Keratinocyte (primary cell): ENCODE data around the gene IL1RL2. TPM values are rescaled to one million over a fixed set of nuclear protein-coding genes. Genes with fewer than 3 reads are reported as not detected.

ENCODE experiments used
- DNase-seq: peaks from one replicate; pipeline ENCODE4 v3.0.0-alpha.2; 2011; ENCODE audit warnings: low read depth, missing footprints, low spot score
- FAIRE-seq: peaks from 2 replicates; lab custom pipeline; 2011; peaks lifted over from hg19 to GRCh38; lab: Jason Lieb, UNC
- H2AFZ ChIP-seq: 2 replicates; pipeline ENCODE4 v1.6.0; 2012; ENCODE audit warnings: low read length, control low read depth, inconsistent platforms; ENCODE audit not compliant: control insufficient read depth
- H3K27ac ChIP-seq: 2 replicates; pipeline ENCODE4 v1.5.1; 2011; ENCODE audit warnings: low read length; ENCODE audit not compliant: control insufficient read depth, insufficient read depth
- H3K27me3 ChIP-seq: 3 replicates; pipeline ENCODE4 v1.6.0; 2011; ENCODE audit warnings: low read length; ENCODE audit not compliant: control insufficient read depth, insufficient read depth; ENCODE audit errors: extremely low read depth
- H3K36me3 ChIP-seq, 2 experiments: 2 replicates in 1 of 2; 3 replicates in 1 of 2; pipeline ENCODE4 v1.5.1; 2011; ENCODE audit warnings: low read length in 2 of 2, mild to moderate bottlenecking in 1 of 2; ENCODE audit not compliant: control insufficient read depth in 2 of 2, insufficient read depth in 2 of 2; ENCODE audit errors: extremely low read depth in 1 of 2
- H3K4me1 ChIP-seq: 3 replicates; pipeline ENCODE4 v1.5.1; 2011; ENCODE audit warnings: low read length; ENCODE audit not compliant: control insufficient read depth, insufficient read depth; ENCODE audit errors: extremely low read depth
- H3K4me2 ChIP-seq: 3 replicates; pipeline ENCODE4 v1.6.0; 2011; ENCODE audit warnings: low read depth, low read length; ENCODE audit not compliant: control insufficient read depth, insufficient read depth; ENCODE audit errors: extremely low read depth
- H3K4me3 ChIP-seq, 3 experiments: fragments of 200-600 bp in 1 of 3; sonication (generic) in 1 of 3; 2 replicates in 2 of 3; 3 replicates in 1 of 3; pipeline ENCODE4 v1.5.1; 2011 to 2016; ENCODE audit warnings: low read length in 3 of 3, mild to moderate bottlenecking in 3 of 3, control low read depth in 2 of 3, inconsistent platforms in 1 of 3, low read depth in 1 of 3, mixed read lengths in 1 of 3, mixed run types in 1 of 3, moderate library complexity in 1 of 3; ENCODE audit not compliant: control insufficient read depth in 2 of 3, insufficient read depth in 2 of 3; ENCODE audit errors: extremely low read depth in 1 of 3
- H3K79me2 ChIP-seq: 2 replicates; pipeline ENCODE4 v1.6.0; 2012; ENCODE audit warnings: low read length; ENCODE audit not compliant: control insufficient read depth, insufficient read depth
- H3K9ac ChIP-seq: 3 replicates; pipeline ENCODE4 v1.6.0; 2011; ENCODE audit warnings: low read length; ENCODE audit not compliant: control insufficient read depth, insufficient read depth; ENCODE audit errors: extremely low read depth
- H3K9me1 ChIP-seq: 3 replicates; pipeline ENCODE4 v1.6.0; 2011; ENCODE audit warnings: low read length; ENCODE audit not compliant: control insufficient read depth, insufficient read depth; ENCODE audit errors: extremely low read depth
- H3K9me3 ChIP-seq: 2 replicates; pipeline ENCODE4 v1.5.1; 2012; ENCODE audit warnings: low read depth, low read length; ENCODE audit not compliant: control insufficient read depth
- H4K20me1 ChIP-seq: 3 replicates; pipeline ENCODE4 v1.6.0; 2011; ENCODE audit warnings: low read length; ENCODE audit not compliant: control insufficient read depth, insufficient read depth; ENCODE audit errors: extremely low read depth
- EZH2 ChIP-seq: IDR thresholded peaks from one replicate; pipeline ENCODE4 v1.6.1; 2012; ENCODE audit warnings: inconsistent platforms, mild to moderate bottlenecking, low read length, moderate library complexity
- dilution Hi-C: fragments of 300-500 bp; cut with MboI; formaldehyde crosslinking; loops from one replicate; pipeline ENCODE4 v1.7.0; 2020; ENCODE audit warnings: low sequenced_read_pairs; ENCODE audit not compliant: extremely low pct_ligation_motif_present
- polyA plus RNA-seq, 5 experiments: library from polyadenylated mRNA; depleted of rRNA in 3 of 5; stranded (reverse) in 3 of 5; stranded (forward) in 1 of 5; unstranded in 1 of 5; fragments of >200 nt; gene quantifications; 1 replicate in 1 of 5; 2 replicates in 3 of 5; 3 replicates in 1 of 5; pipeline versions ENCODE4 v1.2.1 to v1.2.3, GENCODE V29; 2011 to 2012; ENCODE audit warnings: missing spikeins in 2 of 5, low read depth in 1 of 5, low replicate concordance in 1 of 5
- TF ChIP-seq, protein P1 (sequence below), 3 experiments: IDR thresholded peaks in 1 of 3; conservative IDR thresholded peaks in 1 of 3; optimal IDR thresholded peaks in 1 of 3; 2 replicates in 2 of 3; 3 replicates in 1 of 3; pipeline versions ENCODE3 to v1.5.1; 2011; ENCODE audit warnings: low read length in 3 of 3, mild to moderate bottlenecking in 3 of 3, moderate library complexity in 2 of 3, control low read depth in 1 of 3, inconsistent platforms in 1 of 3; ENCODE audit not compliant: insufficient read depth in 2 of 3; ENCODE audit errors: extremely low read depth in 1 of 3

IL1RL2 gene
- polyA plus RNA-seq, 1 donor (not counting 4 experiments of a cell fraction or from before 2014, with no cell fraction given), result 1.5 TPM

DNA sequence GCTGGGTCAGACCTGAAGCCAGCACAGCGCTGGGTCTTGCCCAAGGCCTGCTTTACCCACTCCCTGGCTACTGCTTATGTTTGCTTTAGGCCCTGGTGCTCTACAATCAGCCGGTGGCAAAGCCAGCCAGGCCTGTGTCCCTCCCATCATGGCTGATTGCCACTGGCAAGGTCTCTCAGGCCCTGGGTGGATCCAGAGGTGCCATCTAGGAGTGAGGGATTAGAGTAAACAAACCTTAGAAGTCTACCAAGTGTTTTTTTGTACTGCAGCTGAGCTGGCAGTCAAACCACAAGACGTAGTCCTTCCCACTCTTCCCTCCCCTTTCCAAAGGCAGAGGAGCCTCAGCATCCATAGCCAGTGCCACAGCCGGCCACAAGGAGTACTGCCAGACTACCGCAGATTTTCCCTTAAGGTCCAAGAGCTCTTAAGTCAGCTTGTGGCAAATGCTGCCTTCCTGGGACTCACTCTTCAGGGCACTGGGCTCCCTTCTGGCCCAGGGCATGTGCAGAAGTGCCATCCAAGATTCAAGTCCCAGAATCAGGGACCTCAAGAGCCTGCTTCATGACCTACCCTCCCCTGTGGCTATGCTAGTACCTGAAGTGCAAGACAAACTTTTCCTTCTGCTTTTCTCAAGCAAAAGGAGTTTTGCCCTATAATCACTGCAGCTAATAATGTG lies 20.0 kb downstream of the IL1RL2 start:
- no peaks in the 10 kb centered on the region for H3K9me1 ChIP-seq
- FAIRE-seq (no peak), DNase-seq (no peak)
- H3K79me2 ChIP-seq, result no peaks in the 10 kb centered on the region
- H3K4me1 ChIP-seq, result no peaks in the 10 kb centered on the region
- H3K27ac ChIP-seq, result no peak overlapping the region
- H4K20me1 ChIP-seq, result no peaks in the 10 kb centered on the region
- H3K9me3 ChIP-seq, result no peaks in the 10 kb centered on the region
- no peak overlapping the region for H3K4me2 ChIP-seq
- no peak overlapping the region for H2AFZ ChIP-seq
- H3K36me3 ChIP-seq, result no peaks in the 10 kb centered on the region
- TF ChIP-seq, protein P1, sequence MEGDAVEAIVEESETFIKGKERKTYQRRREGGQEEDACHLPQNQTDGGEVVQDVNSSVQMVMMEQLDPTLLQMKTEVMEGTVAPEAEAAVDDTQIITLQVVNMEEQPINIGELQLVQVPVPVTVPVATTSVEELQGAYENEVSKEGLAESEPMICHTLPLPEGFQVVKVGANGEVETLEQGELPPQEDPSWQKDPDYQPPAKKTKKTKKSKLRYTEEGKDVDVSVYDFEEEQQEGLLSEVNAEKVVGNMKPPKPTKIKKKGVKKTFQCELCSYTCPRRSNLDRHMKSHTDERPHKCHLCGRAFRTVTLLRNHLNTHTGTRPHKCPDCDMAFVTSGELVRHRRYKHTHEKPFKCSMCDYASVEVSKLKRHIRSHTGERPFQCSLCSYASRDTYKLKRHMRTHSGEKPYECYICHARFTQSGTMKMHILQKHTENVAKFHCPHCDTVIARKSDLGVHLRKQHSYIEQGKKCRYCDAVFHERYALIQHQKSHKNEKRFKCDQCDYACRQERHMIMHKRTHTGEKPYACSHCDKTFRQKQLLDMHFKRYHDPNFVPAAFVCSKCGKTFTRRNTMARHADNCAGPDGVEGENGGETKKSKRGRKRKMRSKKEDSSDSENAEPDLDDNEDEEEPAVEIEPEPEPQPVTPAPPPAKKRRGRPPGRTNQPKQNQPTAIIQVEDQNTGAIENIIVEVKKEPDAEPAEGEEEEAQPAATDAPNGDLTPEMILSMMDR (optimal IDR thresholded peaks at IDR 0.05 in 1 of 3, IDR thresholded peaks at IDR 0.05 in 1 of 3, conservative IDR thresholded peaks at IDR 0.05 in 1 of 3; ENCODE audit: extremely low read depth in 1 of 3, insufficient read depth in 2 of 3, low read length in 3 of 3), result peak in 1 of 3 experiments; percentile 13
- TF ChIP-seq EZH2, result no peak
- no peak overlapping the region for H3K9ac ChIP-seq
- dilution Hi-C loops, result no loop called here
- H3K27me3 ChIP-seq, result no peaks in the 10 kb centered on the region
- no peak overlapping the region for H3K4me3 ChIP-seq

DNA sequence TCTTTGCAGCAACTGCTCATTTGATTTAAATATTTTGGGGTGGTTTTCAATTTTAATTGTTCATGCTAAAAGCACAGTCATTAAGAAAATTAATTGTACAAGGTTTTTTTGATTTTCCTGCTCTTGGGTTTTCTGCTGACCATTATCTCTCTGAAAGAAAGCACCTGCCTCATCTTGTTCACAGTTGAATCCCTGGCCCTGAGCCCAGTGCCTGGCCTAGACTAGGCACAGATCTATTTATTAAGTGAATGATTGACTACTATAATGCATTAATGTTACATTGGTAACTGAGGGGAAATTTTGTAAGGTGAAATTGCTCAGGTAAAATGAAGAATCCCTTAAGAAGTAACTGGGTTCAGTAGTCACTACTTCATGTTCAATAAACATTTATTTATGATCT lies 22.0 kb downstream of the IL1RL2 start:
- Histone ChIP-seq H3K4me1 (no peaks in the 10 kb centered on the region), H3K9me3 (no peaks in the 10 kb centered on the region), H4K20me1 (no peaks in the 10 kb centered on the region), H3K9me1 (no peaks in the 10 kb centered on the region), H3K27ac (no peak overlapping the region), H3K27me3 (no peaks in the 10 kb centered on the region), H3K36me3 (no peaks in the 10 kb centered on the region), H3K4me3 (no peak overlapping the region), H3K79me2 (no peaks in the 10 kb centered on the region), H2AFZ (no peak overlapping the region), H3K9ac (no peak overlapping the region), H3K4me2 (no peak overlapping the region)
- dilution Hi-C loops, result no loop called here
- TF ChIP-seq, protein P1 (optimal IDR thresholded peaks at IDR 0.05 in 1 of 3, IDR thresholded peaks at IDR 0.05 in 1 of 3, conservative IDR thresholded peaks at IDR 0.05 in 1 of 3; ENCODE audit: extremely low read depth in 1 of 3, insufficient read depth in 2 of 3, low read length in 3 of 3), result no peak
- TF ChIP-seq EZH2, result no peak
- no peak for FAIRE-seq
- DNase-seq, result no peak
